RWPE2 (cell line): ENCODE measurements around the gene MORN1.

Source experiments
- ATAC-seq: fragments of 200-7000 bp; cut with Tn5 transposase; 3 replicates; pipeline ENCODE4 v1.9.1; 2021; ENCODE audit warnings: low read depth
- DNase-seq: peaks from one replicate; pipeline ENCODE4 v3.0.0-alpha.2; 2020; ENCODE audit warnings: low spot score
- H3K27ac ChIP-seq: fragments of 450-650 bp; 2 replicates; pipeline ENCODE4 v1.5.1; 2017; ENCODE audit warnings: mild to moderate bottlenecking; ENCODE audit not compliant: poor library complexity, severe bottlenecking
- H3K27me3 ChIP-seq: fragments of 250-450 bp; sonication (Bioruptor Pico); 2 replicates; pipeline ENCODE4 v1.5.1; 2021; ENCODE audit warnings: mild to moderate bottlenecking, moderate library complexity; ENCODE audit not compliant: insufficient read depth, poor library complexity, severe bottlenecking
- H3K36me3 ChIP-seq: fragments of 250-450 bp; sonication (Bioruptor Pico); 2 replicates; pipeline ENCODE4 v1.5.1; 2020; ENCODE audit warnings: low read depth, mild to moderate bottlenecking, moderate library complexity
- H3K4me1 ChIP-seq: fragments of 250-450 bp; sonication (Bioruptor Pico); 2 replicates; pipeline ENCODE4 v1.5.1; 2021; ENCODE audit warnings: mild to moderate bottlenecking, moderate library complexity; ENCODE audit not compliant: insufficient read depth, poor library complexity, severe bottlenecking
- H3K4me3 ChIP-seq: fragments of 250-450 bp; sonication (Bioruptor Pico); 2 replicates; pipeline ENCODE4 v1.5.1; 2021; ENCODE audit warnings: mild to moderate bottlenecking, moderate library complexity; ENCODE audit not compliant: severe bottlenecking
- H3K9me3 ChIP-seq: fragments of 250-450 bp; sonication (Bioruptor Pico); 2 replicates; pipeline ENCODE4 v1.5.1; 2021; ENCODE audit warnings: mild to moderate bottlenecking, moderate library complexity; ENCODE audit not compliant: severe bottlenecking
- CTCF ChIP-seq: fragments of 450-650 bp; IDR thresholded peaks from one replicate; pipeline ENCODE4 v1.5.1; 2017; ENCODE audit warnings: mild to moderate bottlenecking, moderate library complexity; ENCODE audit not compliant: poor library complexity, severe bottlenecking

MORN1 gene

GRCh38 chr1:2391931-2392509 lies 666 bp upstream of the MORN1 start:
- Histone ChIP-seq H3K4me3 (peak overlapping the region; percentile 68), H3K4me1 (no peaks in the 10 kb centered on the region), H3K36me3 (peaks cover 37% of the 10 kb centered on the region), H3K27me3 (no peaks in the 10 kb centered on the region), H3K9me3 (no peaks in the 10 kb centered on the region), H3K27ac (peak overlapping the region; percentile 47)
- no peak for DNase-seq
- no peak; the same call in 2 of the 3 replicates for ATAC-seq
- no peak for TF ChIP-seq CTCF

GRCh38 chr1:2389644-2390043 lies 1.7 kb downstream of the MORN1 start:
- no peaks in the 10 kb centered on the region for H3K27me3 ChIP-seq
- H3K36me3 ChIP-seq = peaks cover 16% of the 10 kb centered on the region
- ATAC-seq (no peak), DNase-seq (no peak)
- H3K9me3 ChIP-seq = no peaks in the 10 kb centered on the region
- H3K4me3 ChIP-seq = no peak overlapping the region
- TF ChIP-seq CTCF = no peak
- H3K4me1 ChIP-seq = no peaks in the 10 kb centered on the region
- no peak overlapping the region for H3K27ac ChIP-seq

- DNase-seq (peak; percentile 49), ATAC-seq (no peak)
- Histone ChIP-seq H3K9me3 (no peaks in the 10 kb centered on the region), H3K27ac (no peak overlapping the region), H3K4me1 (no peaks in the 10 kb centered on the region), H3K4me3 (no peak overlapping the region), H3K36me3 (peaks cover 4% of the 10 kb centered on the region), H3K27me3 (no peaks in the 10 kb centered on the region)
- no peak for TF ChIP-seq CTCF
Measured at GRCh38 chr1:2388004-2388913, 3.1 kb downstream of the MORN1 start.

- H3K4me3 ChIP-seq = no peak overlapping the region
- DNase-seq = peak; percentile 41
- no peak overlapping the region for H3K27ac ChIP-seq
- TF ChIP-seq CTCF = no peak
- no peaks in the 10 kb centered on the region for H3K9me3 ChIP-seq
- H3K36me3 ChIP-seq = no peaks in the 10 kb centered on the region
- no peaks in the 10 kb centered on the region for H3K4me1 ChIP-seq
- H3K27me3 ChIP-seq = no peaks in the 10 kb centered on the region
- no peak for ATAC-seq
Measured at GRCh38 chr1:2386636-2387611, 4.4 kb downstream of the MORN1 start.
